ENCODE measurements around the gene ARPC2.

ARPC2 gene

GRCh38 chr2:218291318-218292047 lies 74.5 kb downstream of the ARPC2 start:
- no peak for DNase-seq

- no peak for DNase-seq
Observed at GRCh38 chr2:218292048-218293014, 75.3 kb downstream of the ARPC2 start, which contains the start of gene TMBIM1. Gene TMBIM1 (minus strand): TSS chr2:218292503. CDS start chr2:218282141, 10,362 bp downstream.

GRCh38 chr2:218293715-218294429 lies 76.9 kb downstream of the ARPC2 start:
- DNase-seq: no peak

DNA sequence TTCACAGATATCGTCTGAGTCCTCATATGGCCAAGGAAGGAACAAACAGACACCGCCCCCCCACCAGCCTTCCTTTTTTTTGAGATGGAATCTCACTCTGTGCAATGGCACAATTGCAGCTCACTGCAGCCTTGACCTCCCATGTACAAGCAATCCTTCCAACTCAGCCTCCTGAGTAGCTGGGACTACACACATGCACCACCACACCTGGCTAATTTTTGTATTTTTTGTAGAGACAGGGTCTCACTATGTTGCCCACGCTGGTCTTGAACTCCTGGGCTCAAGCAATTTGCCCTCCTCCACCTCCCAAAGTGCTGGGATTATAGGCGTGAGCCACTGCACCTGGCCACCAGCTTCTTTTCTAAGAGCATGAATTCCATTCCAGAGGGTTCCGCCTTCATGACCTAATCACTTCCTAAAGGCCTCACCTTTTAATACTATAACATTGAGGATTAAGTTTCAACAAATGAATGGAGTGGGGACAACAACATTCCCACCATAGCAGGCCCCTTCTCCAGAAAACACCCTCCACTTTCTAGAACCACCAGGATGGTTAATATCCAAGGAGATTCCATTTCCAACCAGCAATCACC lies 77.5 kb downstream of the ARPC2 start:
- DNase-seq: no peak

DNA sequence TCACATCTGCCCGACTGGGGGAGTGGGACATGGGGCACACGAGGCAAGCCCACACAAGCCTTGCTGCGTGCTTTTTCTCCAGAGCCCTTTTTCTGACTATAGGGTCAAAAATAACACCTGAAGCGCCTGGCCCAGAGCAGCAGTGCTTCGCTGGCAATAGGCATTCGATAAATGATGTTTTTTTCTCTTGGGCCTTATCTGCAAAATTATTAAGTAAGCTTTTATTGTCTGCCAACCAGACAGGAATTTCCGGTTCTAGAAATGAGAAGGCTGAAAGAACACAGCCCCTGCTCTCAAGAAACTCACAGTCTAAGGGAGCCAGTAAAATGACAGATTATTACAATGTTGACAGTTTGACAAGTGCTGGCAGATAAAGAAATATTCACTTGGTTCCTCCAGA lies 78.0 kb downstream of the ARPC2 start:
- no peak for DNase-seq

DNA sequence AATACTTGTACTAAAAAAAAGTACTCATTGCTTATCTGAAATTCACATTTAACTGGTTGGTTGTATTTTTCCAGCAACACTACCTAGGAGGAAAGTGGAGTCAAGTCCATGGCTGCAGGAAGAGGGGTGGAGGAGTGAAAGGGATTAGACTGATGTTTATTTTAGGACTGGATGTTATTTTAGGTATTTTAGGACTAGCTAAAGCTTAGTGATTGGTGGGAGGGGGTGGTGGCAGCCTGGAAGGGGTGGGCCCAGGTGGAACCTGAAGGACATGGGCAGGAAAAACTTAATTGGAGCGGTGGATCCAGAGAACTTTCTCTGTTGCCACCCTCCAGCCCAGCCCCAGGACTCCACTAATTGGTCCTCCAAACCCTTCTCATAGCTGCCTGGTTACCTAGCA lies 79.2 kb downstream of the ARPC2 start:
- DNase-seq: no peak

DNA sequence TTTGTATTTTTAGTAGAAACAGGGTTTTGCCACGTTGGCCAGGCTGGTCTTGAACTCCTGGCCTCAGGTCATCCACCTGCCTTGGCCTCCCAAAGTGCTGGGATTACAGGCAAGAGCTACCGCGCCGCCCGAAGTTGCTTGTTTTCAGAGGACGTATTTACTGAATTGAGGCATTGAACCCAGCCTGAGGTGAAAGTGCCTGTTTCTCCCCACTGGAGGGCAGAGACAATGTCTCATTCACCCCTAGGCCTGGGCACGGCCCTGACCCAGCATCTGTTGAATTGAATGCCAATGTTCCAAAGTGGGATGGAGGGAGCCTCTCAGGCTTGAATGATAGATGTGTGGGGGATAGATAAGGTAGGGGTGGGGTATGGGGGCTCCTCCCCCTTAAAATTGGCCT lies 79.9 kb downstream of the ARPC2 start:
- DNase-seq: no peak

DNA sequence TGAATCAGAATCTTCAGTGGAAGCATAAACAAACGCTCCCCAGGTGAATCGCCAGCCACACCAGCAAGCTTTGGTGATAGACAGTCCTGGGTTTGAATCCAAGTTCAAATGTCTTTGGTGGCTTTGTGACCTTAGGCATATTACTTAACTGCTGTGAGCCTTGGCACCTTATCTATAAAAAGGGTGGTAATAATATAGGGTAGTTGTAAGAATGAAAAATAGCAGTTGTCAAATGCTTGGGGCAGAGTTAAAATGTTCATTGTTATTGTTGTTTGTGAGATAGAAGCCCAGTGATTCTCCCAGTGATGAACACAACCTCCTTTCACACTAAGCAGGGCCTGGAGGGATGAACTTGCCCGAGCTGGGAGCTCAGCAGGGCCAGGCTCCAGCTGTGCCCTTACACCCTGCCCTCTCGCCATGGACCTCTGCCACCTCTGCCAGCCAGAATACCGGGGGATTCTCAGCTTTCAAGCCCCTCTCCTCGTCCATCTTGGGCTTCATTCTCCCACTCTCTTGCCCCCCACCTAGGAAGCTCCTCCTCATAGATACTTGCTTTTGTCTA lies 81.4 kb downstream of the ARPC2 start:
- DNase-seq: no peak

DNA sequence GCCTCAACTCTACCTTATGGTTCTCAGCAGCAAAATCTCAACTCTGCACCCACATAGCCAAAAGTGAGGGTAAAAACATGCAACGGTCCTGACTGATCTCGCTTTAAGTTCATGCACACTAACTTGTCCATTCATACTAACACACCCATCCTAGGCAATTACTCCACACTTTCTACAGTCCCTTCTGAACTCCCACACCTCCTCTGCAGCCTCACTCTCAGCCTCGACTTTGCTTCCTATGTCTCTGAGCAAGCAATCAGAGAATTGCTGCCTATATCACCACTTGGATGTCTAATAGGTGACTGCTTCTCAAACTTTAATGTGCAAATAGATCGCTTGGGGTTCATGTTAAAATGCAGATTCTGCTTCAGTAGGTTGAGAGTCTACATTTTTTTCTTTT lies 83.2 kb downstream of the ARPC2 start:
- no peak for DNase-seq

- peak; percentile 46 for DNase-seq
Observed at GRCh38 chr2:218301176-218301819, 84.3 kb downstream of the ARPC2 start.

Data from SIG-M5 (cell line).